Measurements from ENCODE around the gene LDB3. TPM values are rescaled to one million over a fixed set of nuclear protein-coding genes. Genes with fewer than 3 reads are reported as not detected.
A peak's percentile ranks its signal among the peaks of the same experiment; 100 is the strongest.

LDB3 gene
- total and polyA plus RNA-seq, 2 of the 4 experiments (the other 2 are of a cell fraction): 0.36 to 2.6 TPM

DNA sequence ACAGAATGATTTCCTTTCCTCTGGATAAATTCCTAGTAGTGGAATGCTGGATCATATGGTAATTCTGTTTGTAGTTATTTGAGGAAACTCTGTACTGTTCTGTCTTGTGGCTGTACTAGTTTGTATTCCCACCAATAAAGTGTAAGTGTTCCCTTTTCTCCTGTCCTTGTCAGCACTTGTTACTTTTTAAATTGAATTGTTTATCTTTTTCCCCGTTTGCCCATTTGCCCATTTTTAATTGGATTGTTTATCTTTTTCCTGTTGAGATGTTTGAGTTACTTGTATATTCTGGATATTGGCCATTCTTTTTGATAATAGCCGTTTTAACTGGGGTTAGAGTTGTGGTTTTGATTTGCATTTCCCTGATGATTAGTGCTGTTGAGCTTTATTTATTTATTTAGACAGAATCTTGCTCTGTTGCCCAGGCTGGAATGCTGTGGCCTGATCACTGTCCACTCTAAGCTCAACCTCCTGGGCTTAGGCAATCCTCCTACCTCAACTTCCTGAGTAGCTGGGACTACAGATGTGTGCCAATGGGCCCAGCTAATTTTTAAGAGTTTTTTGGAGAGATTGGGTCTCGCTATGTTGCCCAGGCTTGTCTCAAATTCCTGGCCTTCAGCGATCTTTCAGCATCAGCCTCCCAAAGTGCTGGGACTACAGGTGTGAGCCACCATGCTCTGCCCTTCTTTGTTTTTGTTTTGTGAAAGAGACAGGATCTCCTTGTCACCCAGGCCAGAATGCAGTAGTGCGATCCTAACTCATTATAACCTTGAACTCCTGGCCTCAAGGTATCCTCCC lies 111.1 kb downstream of the LDB3 start:
- no peak overlapping the region for H3K23ac ChIP-seq (ENCODE audit: low read depth, low read length)
- ATAC-seq (ENCODE audit: low read depth): peak; percentile 74
- ChIA-PET CTCF (no interaction called here), POLR2A (ENCODE audit: unreplicated experiment) (no interaction called here)
- TF ChIP-seq RAD21 (IDR thresholded peaks at IDR 0.05; ENCODE audit: low read length): no peak
- peak; percentile 73 for TF ChIP-seq CEBPB (IDR thresholded peaks at IDR 0.05; ENCODE audit: low read depth, low read length)
- 0 out of 2 replicates have a peak, but pooled peaks have one; percentile 16 for TF ChIP-seq BHLHE40 (IDR thresholded peaks at IDR 0.05; ENCODE audit: low read depth, low read length)
- no peak overlapping the region for H3K18ac ChIP-seq (ENCODE audit: low read depth, low read length)
- in situ Hi-C loops (cut with MboI; ENCODE audit: low sequenced_read_pairs) (no loop called here), dilution Hi-C loops (cut with HindIII; ENCODE audit: low sequenced_read_pairs, unreplicated experiment) (no loop called here), intact Hi-C loops (cut with micrococcal nuclease) (loop anchor here (5.0 kb wide), 1 partner anchor 53 kb away; no protein-coding TSS in a partner anchor)
- no peak overlapping the region for H4K5ac ChIP-seq (ENCODE audit: low read depth, low read length)
- H3K27ac ChIP-seq (ENCODE audit: insufficient read depth, low read length): peak overlapping the region; percentile 52; the same call in 1 of the 2 replicates
- no TSS peak for BruUV-seq (replicated peaks)
- no peak overlapping the region for H3K4me2 ChIP-seq (ENCODE audit: low read depth, low read length)
- H3K56ac ChIP-seq (ENCODE audit: extremely low read depth, insufficient read depth, low read length): no peak overlapping the region
- H2BK15ac ChIP-seq (ENCODE audit: low read depth, low read length): peak overlapping the region; percentile 17; the same call in 1 of the 3 replicates
- no peak overlapping the region for H3K4me3 ChIP-seq (ENCODE audit: insufficient read depth, low read depth, low read length)
- H2AK5ac ChIP-seq (ENCODE audit: low read depth, low read length): no peak overlapping the region
- no peaks in the 10 kb centered on the region for H3K36me3 ChIP-seq (ENCODE audit: control insufficient read depth, insufficient read depth, low read length)
- no peak overlapping the region for H3K4ac ChIP-seq (ENCODE audit: low read depth, low read length)
- peak overlapping the region in 1 of 2 experiments; percentile 0; a peak in 1 of 4 replicates for H4K8ac ChIP-seq (ENCODE audit: low read depth in 2 of 2, low read length in 2 of 2)
- H3K9ac ChIP-seq (ENCODE audit: low read depth, low read length): no peak overlapping the region
- DNase-seq: peak; percentile 67
- H3K79me1 ChIP-seq (ENCODE audit: low read depth in 1 of 2, low read length in 2 of 2): peaks cover 13 to 73% of the 10 kb centered on the region in 2 experiments; a peak in 3 of 4 replicates
- peaks cover 63% of the 10 kb centered on the region for H4K20me1 ChIP-seq (ENCODE audit: insufficient read depth, low read length)
- H4K91ac ChIP-seq (ENCODE audit: insufficient read depth, low read depth, low read length): no peak overlapping the region
- H2AK9ac ChIP-seq (replicated peaks; ENCODE audit: low read depth, low read length, poor library complexity): peak overlapping the region; percentile 23
- no peak overlapping the region for H3K14ac ChIP-seq (replicated peaks; ENCODE audit: low read depth, low read length)
- WGBS, 2 experiments (ENCODE audit: extremely low coverage in 2 of 2, insufficient read length in 1 of 2): no CpG with 5 or more reads among the region's 5 CpGs
- peak overlapping the region; percentile 48; the same call in 1 of the 2 replicates for H2BK20ac ChIP-seq (ENCODE audit: low read depth, low read length)
- no peaks in the 10 kb centered on the region for H3K27me3 ChIP-seq (ENCODE audit: control insufficient read depth, insufficient read depth, low read length)
- peaks cover 12% of the 10 kb centered on the region for H3K4me1 ChIP-seq (ENCODE audit: control insufficient read depth, insufficient read depth, low read length)
- no peak overlapping the region for H2AFZ ChIP-seq (replicated peaks; ENCODE audit: low read length, poor library complexity)
- peaks cover 18% of the 10 kb centered on the region for H3K9me1 ChIP-seq (ENCODE audit: insufficient read depth, low read length)
- no peak overlapping the region for H2BK120ac ChIP-seq (ENCODE audit: low read depth, low read length)
- peak overlapping the region; percentile 1 for H2BK5ac ChIP-seq (ENCODE audit: low read depth, low read length, poor library complexity, severe bottlenecking)
- no peaks in the 10 kb centered on the region for H3K9me3 ChIP-seq (ENCODE audit: control insufficient read depth, insufficient read depth, low read length)

Measured in IMR-90 (cell line).